Retinal pigment epithelial cell (primary cell): ENCODE measurements around the gene FOXE3.

Experiments used
- DNase-seq: peaks from one replicate; pipeline ENCODE4 v3.0.0-alpha.2; 2010; ENCODE audit warnings: low read depth
- H3K4me3 ChIP-seq: 2 replicates; pipeline ENCODE4 v1.5.1; 2011; ENCODE audit warnings: mild to moderate bottlenecking, low read length, control low read depth, moderate library complexity
- TF ChIP-seq, protein P1 (sequence below): conservative IDR thresholded peaks from 2 replicates; pipeline ENCODE4 v1.5.1; 2011; ENCODE audit warnings: low read depth, low read length, control low read depth, inconsistent platforms

Gene FOXE3

GRCh38 chr1:47393141-47393540 lies 22.9 kb upstream of the FOXE3 start:
- no peak for DNase-seq
- TF ChIP-seq, protein P1, sequence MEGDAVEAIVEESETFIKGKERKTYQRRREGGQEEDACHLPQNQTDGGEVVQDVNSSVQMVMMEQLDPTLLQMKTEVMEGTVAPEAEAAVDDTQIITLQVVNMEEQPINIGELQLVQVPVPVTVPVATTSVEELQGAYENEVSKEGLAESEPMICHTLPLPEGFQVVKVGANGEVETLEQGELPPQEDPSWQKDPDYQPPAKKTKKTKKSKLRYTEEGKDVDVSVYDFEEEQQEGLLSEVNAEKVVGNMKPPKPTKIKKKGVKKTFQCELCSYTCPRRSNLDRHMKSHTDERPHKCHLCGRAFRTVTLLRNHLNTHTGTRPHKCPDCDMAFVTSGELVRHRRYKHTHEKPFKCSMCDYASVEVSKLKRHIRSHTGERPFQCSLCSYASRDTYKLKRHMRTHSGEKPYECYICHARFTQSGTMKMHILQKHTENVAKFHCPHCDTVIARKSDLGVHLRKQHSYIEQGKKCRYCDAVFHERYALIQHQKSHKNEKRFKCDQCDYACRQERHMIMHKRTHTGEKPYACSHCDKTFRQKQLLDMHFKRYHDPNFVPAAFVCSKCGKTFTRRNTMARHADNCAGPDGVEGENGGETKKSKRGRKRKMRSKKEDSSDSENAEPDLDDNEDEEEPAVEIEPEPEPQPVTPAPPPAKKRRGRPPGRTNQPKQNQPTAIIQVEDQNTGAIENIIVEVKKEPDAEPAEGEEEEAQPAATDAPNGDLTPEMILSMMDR = no peak
- no peak overlapping the region for H3K4me3 ChIP-seq

DNA sequence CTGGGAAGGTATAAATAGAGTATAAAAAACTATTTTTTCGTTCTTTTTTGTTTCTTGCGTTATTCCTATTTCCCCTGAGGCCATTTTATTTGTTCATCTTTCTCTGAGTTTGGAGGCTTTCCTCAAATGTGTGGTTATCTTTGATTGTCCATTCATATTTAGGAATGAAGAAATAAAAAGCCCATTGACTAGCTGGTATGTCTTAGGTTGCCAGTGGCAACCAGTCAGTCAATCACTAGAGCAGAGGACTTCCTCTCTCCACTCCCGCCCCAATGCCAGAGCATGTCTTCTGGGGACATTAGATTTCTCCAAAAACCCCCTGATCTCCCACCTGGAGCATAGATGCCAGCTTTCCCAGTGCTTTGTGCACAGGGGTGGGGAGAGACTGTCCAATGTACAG lies 20.7 kb upstream of the FOXE3 start:
- TF ChIP-seq, protein P1 = no peak
- no peak for DNase-seq
- H3K4me3 ChIP-seq = no peak overlapping the region

DNA sequence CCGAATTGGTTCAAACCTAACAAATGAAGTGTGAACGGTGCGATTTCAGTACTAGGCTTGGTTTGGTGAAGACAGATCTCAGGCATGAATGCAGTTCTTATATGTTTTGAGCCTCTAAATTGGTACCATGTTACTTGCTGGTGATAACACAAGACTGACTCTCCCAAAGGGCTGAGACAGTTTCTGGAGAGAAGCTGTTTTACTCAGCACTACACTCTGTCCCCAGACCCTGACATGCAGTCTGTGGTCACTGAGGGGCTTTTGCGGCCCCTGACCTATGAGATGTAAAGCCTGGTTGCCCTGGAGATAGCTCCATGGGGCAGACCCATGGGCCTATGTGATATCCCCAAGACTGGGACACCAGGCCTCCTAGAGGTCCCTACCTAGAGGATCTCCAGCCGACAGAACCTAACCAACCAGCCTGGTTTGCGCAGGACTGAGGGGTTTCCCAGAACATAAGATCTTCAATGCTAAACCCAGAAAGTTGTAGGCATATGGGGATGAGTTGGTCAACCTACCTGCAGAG lies 19.4 kb upstream of the FOXE3 start:
- no peak overlapping the region for H3K4me3 ChIP-seq
- TF ChIP-seq, protein P1 = no peak
- DNase-seq = no peak

- H3K4me3 ChIP-seq = no peak overlapping the region
- TF ChIP-seq, protein P1 = no peak
- no peak for DNase-seq
Observed at GRCh38 chr1:47399138-47399845, 16.8 kb upstream of the FOXE3 start.

DNA sequence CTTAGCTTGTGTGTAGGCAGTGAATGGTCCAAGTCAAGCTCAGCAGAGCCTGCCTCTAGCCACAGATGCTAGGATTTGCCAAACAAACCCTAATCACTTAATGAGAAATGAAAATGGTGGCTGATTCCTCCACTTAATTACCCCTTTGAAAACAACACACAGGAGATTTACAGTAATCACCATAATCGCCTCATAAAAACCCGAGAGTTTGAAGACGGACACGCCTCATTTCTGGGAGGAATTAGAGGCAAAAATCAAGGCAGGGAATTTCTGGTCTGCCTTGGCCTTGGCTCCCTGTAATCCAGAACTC lies 16.3 kb upstream of the FOXE3 start:
- peak; percentile 24 for DNase-seq
- no peak overlapping the region for H3K4me3 ChIP-seq
- TF ChIP-seq, protein P1 = no peak

DNA sequence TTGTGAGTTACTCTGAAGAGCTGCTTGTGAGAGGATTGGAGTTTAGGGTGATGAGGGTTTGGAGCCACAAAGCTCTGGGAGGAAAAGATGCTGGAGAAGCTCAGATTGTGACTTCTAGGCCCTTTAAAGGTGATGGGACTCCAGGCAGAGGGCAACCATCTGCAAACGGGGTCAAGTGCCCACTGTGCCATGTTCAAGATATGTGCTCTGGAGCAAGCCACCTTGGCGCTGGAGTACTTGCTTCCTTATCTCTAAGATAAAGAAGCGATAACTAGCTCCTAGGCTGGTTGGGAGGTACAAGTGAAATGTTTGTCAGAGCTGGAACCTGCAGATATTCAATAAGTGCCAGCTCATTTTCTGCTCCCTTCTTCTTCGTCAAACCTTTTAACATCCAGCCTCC lies 14.3 kb upstream of the FOXE3 start:
- H3K4me3 ChIP-seq = no peak overlapping the region
- TF ChIP-seq, protein P1 = no peak
- no peak for DNase-seq

DNA sequence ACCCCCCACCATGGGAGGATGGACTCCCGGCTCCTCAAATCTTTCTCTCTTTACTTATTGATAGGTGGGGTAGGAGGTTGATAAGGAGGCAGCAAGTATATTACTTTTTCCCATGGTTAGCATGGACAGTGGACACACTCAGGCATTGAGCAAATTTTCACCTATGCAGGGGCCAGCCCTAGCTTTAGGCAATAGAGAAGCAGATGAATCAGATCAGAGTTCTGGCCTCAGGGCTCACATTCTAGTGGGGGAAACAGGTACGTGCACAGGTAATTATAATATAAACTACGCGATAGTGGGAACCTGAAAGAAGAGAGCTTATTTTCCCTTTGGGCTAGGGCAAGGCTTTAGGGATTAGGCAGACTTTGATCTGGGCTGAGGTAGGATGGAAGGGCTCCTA lies 13.5 kb upstream of the FOXE3 start:
- H3K4me3 ChIP-seq = no peak overlapping the region
- TF ChIP-seq, protein P1 = no peak
- DNase-seq = no peak
